GM18873 (cell line): Measurements from ENCODE around the gene LOXL4.

Experiments
- ATAC-seq: cut with Tn5 transposase; IDR thresholded peaks from one replicate; pipeline ENCODE4 v1.9.1; 2021; ENCODE audit warnings: mild to moderate bottlenecking, moderate library complexity, moderate number of reproducible peaks; ENCODE audit not compliant: unreplicated experiment, low FRiP score

Gene LOXL4

GRCh38 chr10:98205351-98205750 is 62.6 kb downstream of the LOXL4 start:
- ATAC-seq = no peak

- ATAC-seq = no peak
These were observed 65.6 kb downstream of the LOXL4 start for GRCh38 chr10:98202378-98202777.

GRCh38 chr10:98201760-98202159 is 66.2 kb downstream of the LOXL4 start:
- no peak for ATAC-seq
